ENCODE results near the gene TOM1L1. TPM values are rescaled to one million over a fixed set of nuclear protein-coding genes. Genes with fewer than 3 reads are reported as not detected.

Gene TOM1L1
- polyA plus RNA-seq, 5 donors, result 39.6 to 63.9 (median 52.7) TPM

DNA sequence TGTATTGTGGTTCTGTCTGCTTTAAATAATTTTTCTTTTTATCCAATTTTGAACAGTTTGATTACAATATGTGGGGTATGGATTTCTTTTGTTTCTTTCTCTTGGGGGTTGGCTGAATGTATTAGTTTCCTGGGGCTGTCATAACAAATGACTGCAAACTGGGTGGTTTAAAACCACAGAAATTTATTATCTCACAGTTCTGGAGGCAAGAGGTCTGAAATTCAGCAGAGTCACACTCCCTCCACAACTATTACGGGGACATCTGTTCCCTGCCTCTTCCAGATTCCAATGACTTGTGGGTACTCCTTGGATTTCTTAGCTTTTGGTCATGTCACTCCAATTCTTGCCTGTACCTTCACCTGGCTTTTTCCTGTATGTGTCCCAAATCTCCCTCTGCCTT is 44.1 kb downstream of the TOM1L1 start:
- no peak for DNase-seq

DNA sequence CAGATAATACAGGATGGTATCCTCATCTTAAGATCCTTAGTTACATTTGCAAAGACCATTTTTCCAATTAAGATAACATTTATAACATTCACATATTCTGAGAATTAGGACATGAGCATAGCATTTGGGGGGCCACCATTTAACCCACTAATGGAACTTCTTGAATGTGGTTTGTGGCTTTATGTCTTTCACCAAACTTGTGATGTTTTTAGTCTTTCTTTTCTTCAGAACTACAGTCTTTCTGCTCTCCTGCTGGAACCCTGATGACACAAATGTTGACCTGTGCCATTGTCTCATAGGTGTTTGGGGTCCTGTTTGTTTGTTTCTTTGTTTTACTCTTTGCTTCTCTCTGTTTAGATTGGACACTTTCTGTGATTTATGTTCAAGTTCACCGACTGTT is 44.6 kb downstream of the TOM1L1 start:
- no peak for DNase-seq

DNA sequence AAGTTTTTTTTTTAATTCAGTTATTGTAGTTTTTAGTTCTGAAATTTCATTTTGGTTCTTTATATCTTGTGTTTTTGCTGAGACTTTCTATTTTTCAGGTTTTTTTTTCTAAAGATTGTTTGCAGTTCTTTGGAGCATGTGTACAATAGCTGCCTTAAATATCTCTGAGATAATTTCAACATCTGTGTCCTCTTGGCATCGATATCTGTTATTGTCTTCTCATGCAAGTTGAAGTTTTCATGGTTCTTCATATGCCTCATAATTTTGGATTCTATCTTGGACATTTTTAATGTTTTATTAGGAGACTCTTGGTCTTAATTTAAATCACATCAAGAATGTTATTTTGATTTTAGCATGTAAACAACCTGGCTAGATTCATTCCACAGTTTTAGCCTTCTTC is 45.0 kb downstream of the TOM1L1 start:
- DNase-seq, result no peak

DNA sequence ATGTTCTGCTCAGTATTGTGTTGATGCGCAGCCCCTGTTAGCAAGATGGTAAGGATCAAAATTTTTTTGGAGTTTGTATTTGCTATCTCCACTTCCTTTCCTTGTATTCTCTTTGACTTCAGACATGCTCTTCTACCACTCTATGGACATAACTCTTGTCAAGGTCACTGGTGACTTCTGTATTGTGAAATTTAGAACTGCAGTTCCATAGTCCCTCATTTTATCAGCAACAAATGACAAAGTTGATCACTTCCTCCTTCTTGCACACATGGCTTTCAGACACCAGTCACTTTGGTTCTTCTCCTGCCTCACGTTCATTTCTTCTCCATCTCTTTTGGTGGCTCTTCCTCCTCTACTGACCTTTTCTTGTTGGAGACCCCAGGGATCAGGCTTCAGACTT is 46.7 kb downstream of the TOM1L1 start:
- DNase-seq, result no peak

DNA sequence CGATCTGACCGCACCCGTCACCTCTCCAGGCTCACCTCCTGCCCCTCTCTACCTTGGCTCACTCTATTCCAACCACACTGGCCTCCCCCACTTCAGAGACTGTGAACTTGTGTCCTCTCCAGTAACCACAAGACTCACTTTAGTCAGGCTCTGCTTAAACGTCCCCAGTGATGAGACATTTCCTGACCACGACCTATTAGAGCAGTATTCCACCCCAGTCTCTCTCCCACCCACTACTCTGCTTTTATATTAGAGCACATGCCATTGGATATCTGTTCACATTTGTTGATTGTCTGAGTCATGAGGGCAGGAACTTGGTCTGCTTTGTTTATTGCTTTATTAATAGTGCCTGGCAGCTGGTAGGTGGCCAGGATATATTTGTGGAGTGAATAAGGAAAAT is 47.7 kb downstream of the TOM1L1 start:
- no peak for DNase-seq

DNA sequence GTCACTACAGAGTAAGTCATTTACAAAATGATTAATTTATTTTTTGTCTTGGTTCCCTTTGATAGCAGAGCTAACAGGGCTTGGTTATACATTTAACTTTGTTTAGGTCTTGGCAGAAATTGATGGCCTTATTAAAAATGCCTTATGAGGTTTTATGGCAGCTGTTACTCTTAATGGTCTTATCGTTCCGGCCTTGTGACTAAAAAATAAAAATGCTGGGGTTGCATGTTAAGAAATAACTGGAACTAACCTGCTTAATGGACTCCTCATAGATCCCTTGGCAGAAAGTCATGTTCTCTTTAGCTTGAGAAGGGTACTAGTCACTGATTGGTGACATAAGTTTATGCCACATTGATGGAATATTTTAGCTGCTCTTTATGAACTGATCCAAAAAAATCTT is 49.5 kb downstream of the TOM1L1 start:
- no peak for DNase-seq

DNA sequence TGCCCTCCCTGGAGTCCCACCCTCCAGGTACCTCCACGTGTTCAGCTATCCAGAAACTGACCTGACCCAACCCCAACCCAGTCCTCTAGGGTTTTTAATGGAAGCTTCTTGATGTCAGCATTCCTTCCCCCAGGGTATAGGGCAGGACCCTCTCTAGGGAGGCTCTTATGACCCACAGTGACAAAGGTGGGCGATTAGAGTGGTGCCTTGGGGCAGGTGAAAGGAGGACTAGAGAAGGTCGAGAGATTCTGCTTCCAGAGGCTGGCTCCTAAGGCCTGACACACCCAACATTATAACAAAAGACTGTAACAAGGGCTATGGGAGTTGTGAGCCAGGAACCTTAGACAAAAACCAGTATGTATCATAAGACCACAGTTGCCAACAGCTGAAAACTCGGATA is 50.6 kb downstream of the TOM1L1 start:
- DNase-seq, result no peak

DNA sequence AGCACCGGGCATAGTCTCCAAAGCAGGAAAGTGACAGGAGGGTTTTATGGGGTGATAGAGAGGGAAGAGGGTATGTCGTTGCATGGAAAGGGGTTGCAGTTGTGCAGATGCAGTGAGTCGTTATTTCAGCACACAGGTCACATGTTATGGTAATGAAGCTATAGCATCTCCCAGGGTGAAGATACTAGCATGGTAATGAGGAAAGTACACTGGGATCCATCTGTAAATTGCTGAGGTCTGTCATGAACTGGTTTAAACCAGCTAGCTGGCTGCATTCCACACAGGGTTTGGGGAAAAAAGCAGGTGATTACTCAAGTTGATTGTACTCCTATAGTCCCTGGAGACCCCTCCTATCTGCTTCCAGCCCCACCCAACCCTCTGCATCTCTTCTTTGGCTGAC is 56.1 kb downstream of the TOM1L1 start:
- no peak for DNase-seq

DNA sequence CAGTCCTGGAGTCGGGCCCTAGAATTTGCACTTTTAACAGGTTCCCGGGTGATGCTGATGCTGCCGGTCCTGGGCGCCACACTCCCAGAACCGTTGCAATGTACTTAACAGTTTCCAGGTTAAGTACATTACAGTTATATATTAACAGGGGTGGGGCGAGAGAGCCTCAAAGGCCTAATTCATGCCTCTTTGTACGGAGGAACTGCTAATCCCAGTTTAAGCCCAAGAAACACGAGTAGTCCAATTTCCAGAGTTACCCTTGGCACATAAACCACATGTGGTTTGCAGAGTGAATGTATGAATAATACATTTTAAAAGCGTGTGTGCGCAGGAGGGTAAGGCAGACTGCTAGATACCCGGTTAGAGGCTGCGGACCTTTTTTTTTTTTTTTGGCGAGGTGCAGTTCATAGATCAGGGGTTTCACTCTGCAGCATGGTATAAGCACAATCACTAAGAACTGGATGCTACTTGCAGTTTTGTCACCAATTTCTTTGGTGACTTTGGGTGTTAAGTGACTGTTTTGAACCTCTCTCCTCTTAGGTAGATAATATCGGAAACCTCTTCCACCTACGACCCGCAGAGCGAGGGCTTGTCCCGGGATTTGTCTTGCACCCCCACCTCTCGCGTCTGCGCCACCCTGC is 67.1 kb downstream of the TOM1L1 start:
- DNase-seq, result peak; percentile 23 to 24

DNA sequence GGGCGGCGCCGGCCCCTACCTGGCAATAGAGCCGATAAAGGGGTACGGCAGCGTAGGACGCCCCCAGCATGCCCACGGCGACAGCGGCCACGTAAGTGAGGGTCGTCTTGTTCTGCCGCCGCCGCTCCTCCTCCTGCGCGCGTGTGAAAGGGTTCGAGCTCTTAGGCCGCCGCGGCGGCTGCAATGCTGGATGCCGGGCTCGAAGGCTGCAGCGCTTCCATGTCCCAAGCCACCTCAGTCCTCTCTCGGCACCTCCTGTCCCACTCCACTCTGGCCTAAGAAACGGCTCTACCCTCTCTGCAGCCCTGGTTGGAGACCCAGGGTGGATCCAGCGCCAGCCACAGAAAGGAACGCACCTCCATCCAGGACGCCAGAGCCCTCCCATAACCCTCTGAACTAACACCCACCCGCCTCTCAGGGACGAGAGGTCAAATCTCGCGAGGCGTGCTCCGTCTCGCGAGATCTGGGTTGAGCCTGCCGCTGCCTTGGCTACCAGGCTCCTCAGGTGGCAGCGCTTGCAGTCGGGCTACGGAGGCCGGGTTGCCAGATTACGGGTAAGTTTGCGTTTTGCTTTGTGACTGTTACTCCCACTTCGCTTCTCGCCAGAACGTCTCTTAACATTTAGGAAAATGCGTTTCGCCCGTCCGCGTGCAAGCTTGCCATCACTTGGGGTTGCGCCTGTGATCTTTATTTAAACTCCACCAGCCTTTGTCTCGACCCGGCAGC is 67.8 kb downstream of the TOM1L1 start, which contains the start of the genes COX11 and STXBP4:
TSS of gene COX11 (minus strand) at position 393 of the 726 bp plus-strand sequence. CDS start at position 385, 8 bp downstream.
TSS of gene STXBP4 (plus strand) at position 504 of the 726 bp plus-strand sequence. CDS start 17,455 bp downstream, outside the sequence.
- DNase-seq, result peak; percentile 97 to 98

DNA sequence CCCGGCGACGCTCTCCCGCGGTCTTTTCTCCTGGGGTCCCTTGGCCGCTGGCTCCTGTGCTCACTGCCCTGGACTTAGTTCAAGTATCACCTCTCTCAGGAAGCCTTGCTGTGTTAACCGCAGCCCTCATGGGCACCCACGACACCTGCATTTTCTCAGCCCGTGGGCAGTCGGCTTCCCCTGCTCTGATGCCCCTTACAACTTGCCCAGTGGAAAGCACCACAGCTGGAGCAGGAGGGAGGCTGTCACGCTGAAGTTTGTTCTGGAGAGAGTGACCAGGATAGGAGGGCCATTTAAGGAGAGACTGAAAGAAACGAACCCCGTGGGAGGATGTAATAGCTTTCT is 68.3 kb downstream of the TOM1L1 start:
- no peak for DNase-seq

DNA sequence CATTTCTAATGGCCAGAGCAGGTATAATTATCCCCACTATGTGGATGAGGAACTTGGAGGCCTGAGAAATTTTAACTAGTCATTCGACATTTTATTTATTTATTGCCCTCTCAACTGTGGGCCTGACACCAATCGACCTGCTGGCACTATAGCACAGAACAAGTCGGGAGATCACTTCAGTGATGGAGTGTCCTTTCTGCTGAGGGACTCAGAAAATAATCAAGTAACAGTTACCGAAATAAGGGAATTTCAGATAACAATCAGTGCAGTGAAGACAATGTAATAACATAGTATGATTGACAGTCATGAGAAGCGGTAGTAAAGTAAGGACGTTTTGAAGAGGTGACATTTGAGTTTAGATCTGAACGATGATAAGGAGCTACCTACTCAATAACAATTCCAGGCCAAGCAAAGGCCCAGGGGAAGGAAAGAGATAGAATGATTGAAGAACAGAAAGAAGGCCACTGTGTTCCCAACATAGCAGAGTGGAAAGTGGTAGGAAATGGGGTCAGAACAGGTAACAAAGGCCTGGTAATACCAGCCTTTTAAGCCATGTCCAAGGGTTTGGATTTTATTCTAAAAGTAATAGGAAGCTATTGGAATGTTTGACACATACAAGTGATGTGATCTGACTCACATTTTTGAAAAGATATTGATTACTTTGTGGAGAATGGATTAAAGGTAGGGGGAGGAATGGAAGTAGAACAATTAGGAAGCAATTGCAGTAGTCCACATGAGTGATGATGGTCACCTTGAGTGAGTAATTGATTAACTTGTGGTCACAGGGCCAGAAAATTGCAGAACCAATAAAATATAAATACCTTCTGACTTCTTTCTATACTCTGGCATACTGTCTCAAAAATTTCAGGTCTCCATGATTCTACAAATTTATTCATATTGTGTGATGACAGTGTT is 69.3 kb downstream of the TOM1L1 start:
- no peak for DNase-seq

DNA sequence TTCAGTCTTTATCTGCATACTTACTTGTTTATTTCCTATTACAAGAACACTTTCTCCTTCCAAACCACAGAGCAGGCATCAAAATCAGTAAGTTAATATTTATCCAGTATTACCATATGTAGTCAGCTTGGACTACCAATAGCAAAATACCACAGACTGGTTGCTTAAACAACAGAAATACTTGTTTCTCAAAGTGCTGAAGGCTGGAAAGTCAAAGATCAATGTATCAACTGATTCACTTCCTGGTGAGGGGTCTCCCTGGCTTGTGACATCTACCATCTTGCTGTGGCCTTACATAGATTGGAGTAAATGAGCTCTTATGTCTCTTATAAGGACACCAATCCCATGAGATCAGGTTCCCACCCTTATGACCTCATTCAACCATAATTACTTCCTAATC is 70.5 kb downstream of the TOM1L1 start:
- DNase-seq, result no peak

DNA sequence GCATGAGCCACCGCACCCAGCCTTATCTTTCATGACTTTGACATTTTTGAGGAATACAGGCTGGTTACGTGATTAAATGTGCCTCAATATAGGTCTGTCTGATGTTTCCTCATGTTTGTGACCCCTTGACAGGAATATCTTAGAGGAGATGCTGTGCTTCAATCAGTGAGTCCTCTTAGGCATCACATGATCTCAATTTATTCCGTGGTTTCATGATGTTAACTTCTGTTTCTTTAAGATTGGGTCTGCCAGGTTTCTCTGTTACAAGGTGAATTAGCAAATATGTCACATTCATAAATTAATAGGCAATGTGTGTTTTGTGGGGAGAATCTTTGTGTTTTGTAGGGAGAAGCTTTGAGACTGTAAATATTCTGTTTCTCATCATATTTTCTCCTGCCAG is 71.2 kb downstream of the TOM1L1 start:
- DNase-seq, result no peak

DNA sequence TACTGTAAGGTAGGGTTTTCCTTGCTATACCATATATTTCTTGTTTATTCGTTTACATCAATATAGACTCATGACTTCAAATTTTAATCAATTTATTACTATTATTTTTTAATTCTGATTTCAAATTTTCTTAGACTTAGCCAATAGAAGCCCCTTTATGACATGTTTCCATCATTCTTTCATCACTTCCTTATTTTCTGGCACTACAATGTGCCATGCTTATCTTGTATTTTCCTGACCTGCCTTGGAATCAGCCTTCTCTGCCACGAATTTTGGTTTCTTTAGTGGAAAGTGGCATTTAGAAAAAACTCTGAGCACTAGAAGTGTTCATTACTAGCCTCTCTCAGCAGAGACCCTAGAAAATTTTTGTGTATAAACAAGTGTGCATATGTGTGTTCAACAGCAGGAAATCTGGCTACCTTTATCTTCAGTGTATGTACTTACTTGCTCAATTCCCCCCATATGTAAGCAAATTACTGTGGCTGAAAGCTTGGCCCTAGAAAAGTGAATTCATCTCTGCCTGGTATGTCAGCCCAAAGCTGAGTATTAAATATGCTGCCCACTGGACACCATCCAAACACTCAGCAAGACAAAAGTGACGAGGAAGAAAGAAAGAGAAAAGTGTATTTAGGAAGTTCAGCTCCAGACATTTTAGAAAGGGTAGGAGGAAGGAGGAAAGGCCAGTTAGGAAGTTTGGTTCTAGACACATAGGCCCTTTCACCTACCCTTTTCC is 71.9 kb downstream of the TOM1L1 start:
- no peak for DNase-seq

DNA sequence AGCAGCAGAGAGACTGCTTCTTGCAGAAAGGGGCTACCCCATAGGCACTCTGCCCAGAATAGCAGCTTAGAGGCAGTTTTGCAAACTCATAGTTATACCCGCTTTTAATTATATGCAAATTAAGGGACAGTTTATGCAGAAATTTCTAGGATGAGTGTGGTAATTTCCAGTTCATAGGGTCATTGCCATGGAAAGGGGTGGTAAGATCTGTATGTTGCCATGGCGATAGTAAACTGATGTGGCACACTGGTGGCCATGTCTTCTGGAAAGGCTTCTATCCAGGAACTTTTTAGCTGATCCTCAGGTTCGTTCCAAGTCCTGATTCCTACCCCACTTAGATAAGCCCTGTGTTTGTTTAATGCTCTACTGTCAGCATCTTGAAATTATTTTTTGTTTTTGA is 74.1 kb downstream of the TOM1L1 start:
- no peak for DNase-seq

DNA sequence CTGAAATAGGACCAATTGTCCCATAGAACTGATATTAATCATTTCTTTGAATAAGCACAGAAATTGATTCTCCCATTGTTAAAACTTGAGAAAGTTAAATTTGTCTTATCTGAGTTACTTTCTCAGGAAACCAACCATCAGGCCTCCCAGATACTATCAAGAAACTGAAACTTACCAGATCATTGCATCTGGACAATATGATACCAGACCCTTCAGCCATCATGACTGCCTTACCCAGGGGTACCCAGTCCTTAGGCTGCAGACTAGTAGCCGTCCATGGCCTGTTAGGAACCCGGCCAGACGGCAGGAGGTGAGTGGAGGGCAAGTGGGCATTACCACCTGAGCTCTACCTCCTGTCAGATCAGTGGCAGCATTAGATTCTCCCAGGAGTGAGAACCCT is 75.7 kb downstream of the TOM1L1 start:
- no peak for DNase-seq

DNA sequence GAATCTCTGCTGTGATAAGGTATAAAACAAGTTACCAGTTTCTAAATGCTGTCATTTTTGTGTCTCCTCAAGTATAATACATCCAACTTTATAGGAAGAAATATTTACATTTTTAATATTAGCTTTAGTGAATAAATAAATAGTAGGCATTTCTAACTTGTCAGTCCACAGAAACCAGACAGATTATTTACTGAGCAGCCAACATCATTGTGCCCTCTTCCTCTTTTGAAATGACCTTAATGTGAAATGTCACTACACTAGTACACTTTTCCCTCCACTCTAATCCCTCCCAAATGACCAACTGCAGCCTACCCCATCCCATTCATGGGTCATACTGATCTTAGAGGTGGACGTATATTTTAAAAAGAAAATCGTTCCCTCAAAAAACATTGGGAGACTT is 77.1 kb downstream of the TOM1L1 start:
- DNase-seq, result no peak

DNA sequence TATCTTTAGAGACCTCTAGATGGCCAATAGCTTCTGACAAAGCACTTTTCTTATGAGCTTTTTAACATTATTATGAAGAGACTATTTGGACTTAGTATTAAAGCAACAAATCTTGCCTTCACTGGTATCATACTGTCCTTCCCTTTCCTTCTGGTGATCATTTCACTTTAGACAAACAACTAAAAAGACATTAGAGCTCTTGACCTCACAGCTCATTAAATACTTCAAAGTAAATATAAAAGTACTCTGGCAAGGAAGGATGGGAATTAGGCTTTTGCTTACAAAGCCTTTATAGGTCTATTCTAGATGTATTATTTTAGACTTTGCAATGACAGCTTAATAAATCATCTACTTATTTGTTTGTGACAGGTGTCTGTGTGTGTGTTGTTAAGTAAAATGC is 79.0 kb downstream of the TOM1L1 start:
- peak in 1 of 2 donors; percentile 5 for DNase-seq

DNA sequence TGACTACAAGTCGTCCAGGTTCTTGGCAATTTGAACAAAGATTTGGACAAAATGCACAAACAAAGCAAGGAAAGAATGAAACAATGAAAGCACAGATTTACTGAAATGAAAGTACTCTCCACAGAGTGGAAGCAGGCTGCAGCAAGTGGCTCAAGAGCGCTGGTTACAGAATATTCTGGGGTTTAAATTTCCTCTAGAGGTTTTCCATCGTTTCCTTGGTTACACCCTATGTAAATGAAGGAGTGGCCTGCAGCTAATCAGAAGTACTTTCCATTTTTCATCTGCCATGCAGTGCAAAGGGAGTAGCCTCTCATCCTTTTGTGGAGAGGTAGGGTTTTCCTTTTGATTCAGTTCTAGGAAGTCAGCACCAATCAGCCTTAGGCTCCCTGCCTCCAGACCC is 79.7 kb downstream of the TOM1L1 start:
- no peak for DNase-seq

DNA sequence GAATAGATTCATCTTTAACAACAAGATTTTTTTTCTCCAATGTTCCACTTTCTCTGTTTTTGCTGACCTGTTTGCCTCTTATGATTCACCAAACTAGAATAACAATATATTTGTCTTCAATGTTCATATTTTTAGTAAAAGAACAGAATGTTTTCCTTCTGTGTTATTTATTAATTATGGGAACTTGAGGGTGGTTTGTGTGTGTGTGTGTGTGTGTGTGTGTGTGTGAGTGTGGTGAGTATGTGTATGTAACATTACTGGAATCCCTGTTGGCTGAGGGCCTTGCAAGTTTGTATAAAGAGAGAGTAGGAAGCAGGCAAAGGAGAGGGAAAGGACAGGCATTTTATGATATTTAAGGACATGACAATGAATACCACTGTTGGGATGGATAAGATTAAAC is 81.7 kb downstream of the TOM1L1 start:
- DNase-seq, result no peak

DNA sequence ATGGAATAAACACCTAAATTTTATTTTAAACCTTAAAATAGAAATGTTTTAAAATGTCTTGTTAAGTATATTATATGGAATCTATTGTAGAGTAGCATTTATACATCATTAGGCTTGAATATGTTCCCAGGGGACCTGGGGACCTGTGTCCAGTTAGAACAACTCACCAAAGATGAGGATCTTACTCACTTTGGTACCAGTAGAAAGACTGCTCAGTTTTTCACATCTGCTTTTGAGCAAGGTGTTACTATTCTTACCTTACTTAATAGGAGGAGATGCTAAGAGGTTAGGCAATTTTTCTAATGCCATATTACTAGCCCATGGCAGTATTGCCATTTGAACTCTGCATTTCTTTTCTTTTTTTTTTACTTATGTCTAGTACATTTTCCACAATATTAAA is 82.6 kb downstream of the TOM1L1 start:
- no peak for DNase-seq

Data from right lung (tissue), 5 donors.